Activated CD4-positive, alpha-beta T cell treated with anti-CD3 and anti-CD28 coated beads, Interleukin-2, amount 50 U/mL, for 4 hours (primary cell): ENCODE results near the gene COL8A1.
"Not testable (repeated sequence)": the region's sequence is repeated elsewhere in the genome, so short reads cannot be mapped to it uniquely, and the experiment has no call there.

ENCODE experiments used
- DNase-seq, 2 experiments: peaks; one replicate each; pipeline ENCODE4 v3.0.0-alpha.2; 2020

Gene COL8A1

GRCh38 chr3:99638167-99638948 is at the start of gene COL8A1:
TSS of gene COL8A1 (plus strand) at chr3:99638594. CDS start at chr3:99790683, 152,089 bp downstream.
- no peak for DNase-seq

GRCh38 chr3:99589168-99589567 is 49.2 kb upstream of the COL8A1 start:
- not testable (repeated sequence) for DNase-seq

DNA sequence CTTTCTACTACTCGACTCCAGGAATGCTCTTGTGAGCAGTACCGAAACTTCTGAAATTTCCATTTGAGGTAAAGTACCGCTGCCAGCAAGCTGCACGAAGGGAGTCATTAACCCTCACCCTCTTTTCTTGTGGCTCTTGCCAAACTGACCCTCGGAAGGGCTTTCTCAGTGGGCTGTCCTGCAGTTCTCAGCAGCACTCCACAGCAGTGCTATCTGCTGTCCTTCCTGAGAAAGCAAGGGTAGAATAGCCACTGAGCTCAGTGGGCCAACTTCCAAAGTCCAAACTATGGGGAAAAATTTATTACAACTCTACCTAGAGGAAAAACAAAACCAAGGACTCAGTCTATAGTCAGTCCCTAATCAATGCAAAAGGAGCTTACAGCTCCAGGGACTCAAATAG is 38.5 kb upstream of the COL8A1 start:
- DNase-seq = no peak

DNA sequence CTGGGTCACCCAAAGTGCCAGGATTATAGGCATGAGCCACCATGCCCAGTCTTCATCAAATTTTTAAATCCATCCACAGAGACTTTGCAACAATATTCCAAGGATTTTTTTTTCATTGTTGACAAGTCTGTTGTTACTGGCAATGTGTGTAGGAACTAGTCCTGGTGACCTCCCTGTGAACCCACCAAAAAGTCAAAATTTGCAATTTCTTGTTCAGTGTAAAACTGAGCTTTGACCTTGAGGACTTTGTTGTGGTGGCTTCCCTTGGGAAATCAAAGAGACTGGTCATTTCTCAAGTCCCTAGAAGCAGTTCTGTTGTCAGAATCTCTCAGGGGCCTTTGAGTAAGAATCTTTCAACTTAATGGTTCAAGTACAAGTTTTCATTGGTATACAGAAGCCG is 36.9 kb upstream of the COL8A1 start:
- DNase-seq = no peak

GRCh38 chr3:99602183-99602582 is 36.2 kb upstream of the COL8A1 start:
- DNase-seq = no peak

DNA sequence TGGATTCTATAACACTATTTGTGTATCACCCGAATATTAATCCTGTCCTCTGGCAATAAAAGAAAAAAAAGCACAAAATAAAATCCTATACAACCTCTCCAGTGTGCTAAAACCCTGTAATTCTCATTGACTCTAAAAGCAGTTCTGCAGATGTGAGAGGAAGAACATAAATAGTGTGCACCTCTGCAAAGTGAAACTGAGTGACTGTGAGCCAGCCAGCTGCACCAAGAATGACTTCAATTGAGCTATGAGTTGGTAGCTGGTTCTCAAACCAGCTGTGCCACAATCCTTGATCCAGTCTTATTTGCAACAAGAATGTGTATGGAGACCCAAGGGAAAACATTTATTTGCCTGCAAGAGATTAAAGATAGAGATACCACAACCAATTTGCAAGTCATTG is 31.2 kb upstream of the COL8A1 start:
- no peak for DNase-seq

DNA sequence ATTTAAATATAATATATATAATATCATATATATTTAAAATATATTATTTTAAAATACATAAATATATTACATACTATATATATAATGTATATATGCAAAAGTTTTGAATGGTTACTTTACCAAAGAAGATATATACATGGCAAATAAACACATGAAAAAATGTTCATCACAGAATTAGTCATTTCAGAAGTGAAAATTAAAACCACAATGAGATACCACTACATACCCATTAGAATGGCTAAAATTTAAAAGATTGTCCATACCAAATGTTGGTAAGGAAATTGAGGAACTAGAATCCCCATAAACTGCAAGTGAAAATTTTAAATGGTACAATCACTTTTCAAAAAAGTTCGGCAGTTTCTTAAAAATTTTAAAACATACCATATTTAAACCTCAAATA is 23.6 kb upstream of the COL8A1 start:
- DNase-seq = no peak

DNA sequence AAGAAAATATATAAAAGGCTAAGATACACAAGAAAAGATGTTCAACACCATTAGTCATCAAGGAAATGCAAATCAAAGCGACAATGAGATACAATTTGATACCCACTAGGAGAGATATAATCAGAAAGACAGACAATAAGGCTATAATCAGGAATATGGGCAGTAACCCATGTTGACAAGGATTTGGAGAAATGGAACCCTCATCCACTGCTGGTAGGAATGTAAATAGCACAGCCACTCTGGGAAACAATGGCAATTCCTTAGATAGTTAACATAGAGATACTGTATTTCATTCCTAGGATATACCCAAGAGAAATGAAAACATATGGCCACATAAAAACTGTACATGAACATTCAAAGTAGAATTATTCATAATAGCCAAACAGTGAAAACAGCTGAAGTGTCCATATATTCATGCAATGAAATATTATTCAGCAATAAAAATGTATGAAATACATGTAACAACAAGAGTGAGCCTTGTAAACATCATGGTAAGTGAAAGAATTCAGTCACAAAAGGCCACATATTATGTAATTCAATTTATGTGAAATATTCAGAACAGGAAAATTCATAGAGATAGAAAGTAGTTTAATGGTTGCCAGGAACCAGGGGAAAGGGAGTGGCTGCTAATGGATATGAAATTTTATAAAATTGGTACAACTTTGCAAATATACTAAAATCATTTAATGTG is 18.2 kb upstream of the COL8A1 start:
- no peak for DNase-seq

- DNase-seq = no peak
Measured at GRCh38 chr3:99620976-99621375, 17.4 kb upstream of the COL8A1 start.

GRCh38 chr3:99624496-99625236 is 13.7 kb upstream of the COL8A1 start:
- DNase-seq = no peak

DNA sequence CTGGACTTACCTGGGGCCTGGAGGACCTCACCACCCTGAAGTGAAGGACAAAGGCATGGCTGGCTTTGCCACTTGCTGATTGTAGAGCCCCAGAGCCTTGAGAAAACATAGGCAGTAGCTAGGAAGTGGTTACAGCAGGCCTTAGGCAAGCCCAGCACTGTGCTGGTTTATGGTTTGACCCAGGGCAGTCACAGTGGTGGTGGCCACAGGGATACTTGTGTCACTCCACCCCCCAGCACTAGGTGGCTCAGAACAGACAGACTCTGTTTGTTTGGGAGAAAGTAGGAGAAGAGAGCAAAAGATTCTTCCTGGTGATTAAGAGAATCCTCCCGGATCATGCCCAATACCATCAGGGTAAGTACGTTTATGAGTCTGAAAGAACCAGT is 13.2 kb upstream of the COL8A1 start:
- no peak for DNase-seq

- DNase-seq = no peak
Measured at GRCh38 chr3:99625643-99626416, 12.6 kb upstream of the COL8A1 start.

DNA sequence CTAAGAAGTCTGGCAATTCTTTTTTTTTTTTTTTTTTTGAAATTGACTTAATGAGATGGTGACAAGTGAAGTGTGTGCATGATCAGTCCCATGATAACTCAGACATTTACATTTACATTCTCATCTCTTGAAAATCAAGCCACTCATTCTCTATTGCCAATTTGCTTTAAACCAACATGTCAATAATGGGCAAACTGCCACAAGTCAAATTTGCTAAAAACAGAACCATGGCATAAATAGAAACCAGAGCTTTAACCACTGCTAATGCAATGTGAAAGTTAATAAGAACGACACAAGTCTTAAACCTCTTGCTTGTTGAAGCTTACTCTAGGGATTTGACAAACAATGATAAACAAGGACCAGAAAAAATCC is 12.0 kb upstream of the COL8A1 start:
- no peak for DNase-seq

DNA sequence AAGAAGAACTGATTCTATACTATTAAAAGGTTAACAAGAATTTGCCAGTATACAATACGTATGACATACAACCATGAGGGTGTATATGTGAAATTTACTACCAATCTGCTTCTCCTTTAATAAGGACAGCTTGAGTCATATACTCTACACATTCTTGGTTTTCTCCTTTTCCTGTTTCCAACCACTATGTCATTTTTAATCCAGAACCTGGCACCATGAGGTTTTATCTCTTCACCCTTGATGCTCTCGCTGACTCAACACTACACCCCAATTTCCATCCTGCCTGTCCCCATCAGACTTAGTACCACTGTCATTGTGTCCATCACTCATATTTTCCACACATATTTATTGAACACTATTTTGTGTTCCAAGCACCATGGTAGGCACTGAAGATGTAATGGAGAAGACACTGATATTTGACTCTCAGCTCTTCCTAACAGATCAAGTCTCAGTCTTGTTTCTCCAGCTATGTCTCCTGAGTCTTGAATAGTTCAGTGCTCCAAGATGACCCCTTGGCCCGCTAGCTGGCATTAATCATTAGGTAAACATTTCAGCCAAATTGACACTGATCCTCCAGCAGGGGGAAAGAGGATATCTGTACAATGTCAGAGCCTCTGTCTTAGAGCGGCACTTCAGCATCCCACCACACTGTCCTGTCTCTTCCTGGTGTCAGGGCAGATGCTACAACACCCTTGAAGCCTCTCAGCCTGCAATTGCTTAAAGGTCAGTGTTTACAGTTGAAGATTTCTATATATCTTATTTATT is 11.2 kb upstream of the COL8A1 start:
- DNase-seq = no peak

DNA sequence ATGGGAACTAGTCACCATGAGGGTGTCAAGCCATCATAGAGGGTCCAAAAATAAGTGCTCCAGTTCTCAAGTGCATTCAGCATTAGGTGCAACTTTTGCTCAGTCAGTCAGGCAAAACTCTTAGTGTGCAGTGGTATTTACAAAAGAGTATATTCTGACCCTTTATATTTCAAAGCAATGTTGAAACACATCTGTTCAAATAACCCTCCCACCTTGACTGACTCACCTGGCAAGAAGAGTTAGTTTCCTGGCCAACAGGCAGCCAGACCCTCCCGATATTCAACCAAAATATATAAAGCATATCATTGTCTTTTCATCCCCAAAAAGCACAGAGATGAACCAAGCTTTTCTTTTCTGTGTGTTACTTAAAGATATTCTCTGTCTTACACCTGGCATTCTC is 7.6 kb upstream of the COL8A1 start:
- no peak for DNase-seq

DNA sequence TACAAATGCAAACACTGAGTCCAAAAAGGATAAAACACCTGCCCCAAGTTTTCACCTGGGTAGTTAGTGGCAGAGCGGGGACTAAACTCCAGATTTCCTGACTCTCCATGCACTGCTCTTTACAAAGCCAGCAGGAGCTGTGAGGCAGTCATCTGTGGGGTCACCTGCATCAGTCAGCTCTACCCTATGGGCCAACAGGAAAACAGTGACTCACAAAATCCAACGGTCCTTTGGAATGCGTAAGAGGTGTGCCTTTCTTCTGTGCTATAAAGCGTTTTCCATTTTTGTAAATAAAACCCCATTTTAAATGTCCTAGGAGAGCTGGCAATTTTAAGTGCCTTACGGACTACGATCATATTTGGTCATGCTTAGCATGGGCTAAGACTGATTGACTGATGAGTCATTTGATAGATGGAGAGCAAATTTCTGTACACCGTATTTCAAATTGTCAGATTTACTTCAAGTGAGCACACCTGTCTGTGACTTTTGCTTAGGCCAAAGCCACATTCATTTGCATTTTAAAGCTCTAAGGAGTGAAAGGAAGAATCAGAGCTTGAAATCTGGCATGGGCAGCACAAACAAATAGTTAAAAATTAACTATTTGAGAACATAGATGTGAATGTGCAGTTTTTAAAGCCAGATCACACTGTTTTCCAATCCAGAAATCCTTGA is 4.4 kb upstream of the COL8A1 start:
- no peak for DNase-seq

GRCh38 chr3:99634881-99635280 is 3.5 kb upstream of the COL8A1 start:
- DNase-seq = no peak

DNA sequence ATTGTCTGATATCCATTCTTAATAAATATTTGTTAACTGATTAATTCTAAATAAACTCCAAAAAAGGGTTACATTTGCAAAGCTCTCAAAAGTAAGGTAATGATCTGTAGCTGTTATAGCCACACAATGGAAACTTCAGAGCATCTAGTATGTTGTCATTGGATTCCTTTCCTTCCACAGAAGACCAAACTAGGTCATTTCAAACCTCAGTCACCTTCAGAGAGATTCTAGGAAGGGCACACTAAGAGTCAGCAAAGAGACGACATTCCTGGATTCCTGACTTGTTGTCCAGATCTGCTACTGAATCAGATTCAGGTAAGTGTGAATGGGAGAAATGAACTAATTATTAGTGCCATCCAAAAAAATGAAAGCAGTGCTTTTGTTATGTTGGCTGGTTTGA is 3.0 kb upstream of the COL8A1 start:
- DNase-seq = no peak

DNA sequence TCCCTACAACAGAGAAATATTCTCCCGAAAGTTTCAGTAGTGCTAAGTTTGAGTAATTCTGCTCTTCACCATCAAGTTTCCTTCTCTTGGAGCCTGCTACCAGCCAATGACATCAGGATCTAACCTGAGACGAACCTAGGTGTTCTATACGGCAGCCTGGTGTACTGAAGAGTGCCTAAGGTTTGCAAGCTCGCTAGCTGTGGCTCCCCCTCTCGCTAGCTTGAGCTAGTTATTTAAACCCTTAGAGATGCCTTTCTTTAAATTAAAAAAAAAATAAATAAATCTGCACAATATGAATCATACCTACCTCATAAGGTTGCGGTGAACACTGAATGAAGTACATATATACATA is 1.4 kb upstream of the COL8A1 start:
- no peak for DNase-seq

- no peak for DNase-seq
Measured at GRCh38 chr3:99637368-99638111, 854 bp upstream of the COL8A1 start.

DNA sequence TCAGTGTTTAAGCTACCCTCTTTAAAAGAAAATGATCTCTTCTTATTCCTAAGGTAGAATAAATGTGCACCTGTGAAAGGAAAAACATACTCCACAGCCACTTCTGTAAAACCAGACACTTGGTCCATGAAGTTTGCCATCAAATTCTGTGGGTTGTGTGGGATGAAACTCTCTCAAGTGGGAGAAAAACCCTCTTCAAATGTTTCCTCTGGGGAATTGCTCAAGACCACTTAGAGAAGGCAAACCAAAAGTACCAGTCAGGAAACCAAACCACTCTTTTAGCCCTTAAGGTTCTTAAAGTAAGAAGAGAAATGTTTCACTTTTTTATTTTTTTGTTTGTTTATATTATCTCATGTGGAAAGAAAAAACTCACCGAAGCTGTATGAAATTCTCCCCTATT is 1.2 kb downstream of the COL8A1 start:
- DNase-seq = no peak
